Panc1 (cell line): ENCODE data around the gene SUPT20H. TPM values are rescaled to one million over a fixed set of nuclear protein-coding genes. Genes with fewer than 3 reads are reported as not detected.

ENCODE experiments used
- ATAC-seq: fragments of 200-7000 bp; cut with Tn5 transposase; 2 replicates; pipeline ENCODE4 v1.9.1; 2020; ENCODE audit warnings: mild to moderate bottlenecking, moderate library complexity
- BruUV-seq: library from RNA; stranded (reverse); fragments of 400-500 nt; replicated peaks from 2 replicates; lab custom pipeline; 2021; lab: Mats Ljungman, UMichigan
- CTCF ChIA-PET: fragments of 300-600 bp; sonication (Branson Sonifier 250); formaldehyde crosslinking; loops from one replicate; lab custom pipeline; 2022; ENCODE audit warnings: antibody characterized with exemption; lab: Charles Lee
- POLR2A ChIA-PET: fragments of 300-600 bp; sonication (Branson Sonifier 250); formaldehyde crosslinking; loops from one replicate; lab custom pipeline; 2022; ENCODE audit warnings: antibody characterized with exemption; lab: Charles Lee
- DNase-seq: peaks from one replicate; pipeline ENCODE4 v3.0.0-alpha.2; 2010; ENCODE audit warnings: low read depth, low spot score
- H3K27ac ChIP-seq: 2 replicates; pipeline ENCODE4 v1.5.1; 2011; ENCODE audit warnings: mild to moderate bottlenecking, low read length, inconsistent platforms
- H3K27me3 ChIP-seq: fragments of 200-500 bp; sonication (Bioruptor generic); 2 replicates; pipeline ENCODE4 v1.6.0; 2014; ENCODE audit warnings: low read length, inconsistent platforms; ENCODE audit not compliant: control insufficient read depth, insufficient read depth
- H3K36me3 ChIP-seq: fragments of 200-500 bp; sonication (Bioruptor generic); 2 replicates; pipeline ENCODE4 v1.5.1; 2014; ENCODE audit warnings: inconsistent platforms, mild to moderate bottlenecking, low read length, moderate library complexity; ENCODE audit not compliant: control insufficient read depth, insufficient read depth
- H3K4me1 ChIP-seq: 2 replicates; pipeline ENCODE4 v1.5.1; 2011; ENCODE audit warnings: inconsistent platforms, mild to moderate bottlenecking, low read length, moderate library complexity; ENCODE audit not compliant: control insufficient read depth, insufficient read depth
- H3K4me3 ChIP-seq, 2 experiments: 2 replicates each; pipeline ENCODE4 v1.5.1; 2011 to 2012; ENCODE audit warnings: low read depth in 2 of 2, low read length in 2 of 2, mild to moderate bottlenecking in 2 of 2, inconsistent platforms in 1 of 2, moderate library complexity in 1 of 2
- H3K9me3 ChIP-seq: fragments of 200-500 bp; sonication (Bioruptor generic); 2 replicates; pipeline ENCODE4 v1.5.1; 2014; ENCODE audit warnings: low read depth, mild to moderate bottlenecking, inconsistent platforms, low read length, moderate library complexity; ENCODE audit not compliant: control insufficient read depth, insufficient read depth
- CTCF ChIP-seq: fragments of 450-650 bp; IDR thresholded peaks from 2 replicates; pipeline ENCODE4 v1.5.1; 2017; ENCODE audit warnings: mild to moderate bottlenecking
- POLR2AphosphoS5 ChIP-seq: IDR thresholded peaks from 2 replicates; pipeline ENCODE4 v1.6.1; 2012; ENCODE audit warnings: mild to moderate bottlenecking, low read depth, low read length, moderate library complexity
- REST ChIP-seq, 2 experiments: IDR thresholded peaks; 2 replicates each; pipeline ENCODE4 v1.6.1; 2011 to 2012; ENCODE audit warnings: low read depth in 2 of 2, control low read depth in 1 of 2, low read length in 1 of 2, mild to moderate bottlenecking in 1 of 2, moderate library complexity in 1 of 2; ENCODE audit not compliant: insufficient read depth in 1 of 2
- SIN3A ChIP-seq: IDR thresholded peaks from 2 replicates; pipeline ENCODE4 v1.6.1; 2012; ENCODE audit warnings: low read depth, mild to moderate bottlenecking, low read length, moderate library complexity, borderline replicate concordance; ENCODE audit not compliant: insufficient read depth
- TCF7L2 ChIP-seq: IDR thresholded peaks from 2 replicates; pipeline ENCODE4 v1.6.1; 2011; ENCODE audit warnings: mild to moderate bottlenecking, low read depth, low read length, inconsistent platforms
- in situ Hi-C: cut with HindIII; loops from 2 replicates; pipeline ENCODE4 v1.10.0; 2016; ENCODE audit warnings: low sequenced_read_pairs, low pct_unique_long_range_greater_than_20kb
- intact Hi-C: fragments of 100-400 bp; cut with micrococcal nuclease; formaldehyde crosslinking; loops from one replicate; pipeline ENCODE4 v1.10.0; 2022; ENCODE audit not compliant: unreplicated experiment
- total RNA-seq: library from RNA; stranded (reverse); gene quantifications from one replicate; pipeline ENCODE4 v1.2.1, GENCODE V29; 2021; ENCODE audit not compliant: unreplicated experiment

The SUPT20H gene
- total RNA-seq, 1 experiment from 2014 or later: 32.9 TPM

- Histone ChIP-seq H3K4me1 (no peaks in the 10 kb centered on the region), H3K9me3 (no peaks in the 10 kb centered on the region), H3K27me3 (no peaks in the 10 kb centered on the region), H3K27ac (no peak overlapping the region), H3K36me3 (no peaks in the 10 kb centered on the region), H3K4me3 (no peak overlapping the region)
- ChIA-PET CTCF (no interaction called here), POLR2A (interaction anchor here (0.6 kb wide), 1 partner anchor 779 kb away, joined by 4 read pairs; no protein-coding TSS in a partner anchor)
- ATAC-seq (no peak), DNase-seq (no peak)
- no peak for TF ChIP-seq SIN3A
- TF ChIP-seq CTCF: no peak
- no peak for TF ChIP-seq REST (IDR thresholded peaks at IDR 0.05; ENCODE audit: insufficient read depth in 1 of 2, low read depth in 2 of 2, low read length in 1 of 2)
- TF ChIP-seq POLR2AphosphoS5: no peak
- no peak for TF ChIP-seq TCF7L2
- intact Hi-C loops: loop anchor here (10.0 kb wide), 1 partner anchor 1515 kb away; no protein-coding TSS in a partner anchor
- BruUV-seq: no TSS peak
- in situ Hi-C loops: no loop called here
These were observed 10.7 kb upstream of the SUPT20H start for GRCh38 chr13:37070145-37070695.

GRCh38 chr13:37069597-37070103, 10.2 kb upstream of the SUPT20H start:
- BruUV-seq: no TSS peak
- POLR2A ChIA-PET: no interaction called here
- no peak overlapping the region for H3K27ac ChIP-seq
- no peak for TF ChIP-seq POLR2AphosphoS5
- TF ChIP-seq TCF7L2: no peak
- no peak for TF ChIP-seq CTCF
- no peak for TF ChIP-seq REST (IDR thresholded peaks at IDR 0.05; ENCODE audit: insufficient read depth in 1 of 2, low read depth in 2 of 2, low read length in 1 of 2)
- no peak for TF ChIP-seq SIN3A
- H3K27me3 ChIP-seq: no peaks in the 10 kb centered on the region
- CTCF ChIA-PET: no interaction called here
- H3K36me3 ChIP-seq: no peaks in the 10 kb centered on the region
- no peaks in the 10 kb centered on the region for H3K4me1 ChIP-seq
- no peaks in the 10 kb centered on the region for H3K9me3 ChIP-seq
- no peak overlapping the region for H3K4me3 ChIP-seq
- DNase-seq (no peak), ATAC-seq (no peak)
- intact Hi-C loops (loop anchor here (10.0 kb wide), 1 partner anchor 1515 kb away; no protein-coding TSS in a partner anchor), in situ Hi-C loops (no loop called here)
